ENCODE measurements around the gene JMJD8.

The JMJD8 gene

DNA sequence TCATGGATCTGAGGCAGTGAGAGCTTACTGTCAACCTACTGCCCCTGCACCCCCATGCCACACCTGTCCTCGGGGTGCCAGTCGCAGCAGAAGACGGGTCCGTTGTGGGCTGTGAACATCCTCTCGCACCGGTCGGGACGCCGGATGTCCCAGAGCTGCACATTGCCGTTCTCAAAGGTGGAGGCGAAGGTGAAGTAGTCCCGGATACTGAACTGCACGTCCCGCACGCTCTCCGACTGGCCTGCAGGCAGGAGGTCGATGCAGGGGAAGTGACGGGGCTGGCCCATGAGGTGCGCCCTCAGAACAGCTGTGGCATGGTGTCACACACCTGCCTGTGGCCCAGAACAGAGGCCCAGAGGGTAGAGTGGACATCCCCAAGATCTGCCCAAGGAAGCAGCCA, 3.4 kb upstream of the JMJD8 start:
- no peak for DNase-seq

GRCh38 chr16:686459-687260, 2.5 kb upstream of the JMJD8 start:
- no peak for DNase-seq

GRCh38 chr16:685967-686366, 1.8 kb upstream of the JMJD8 start:
- DNase-seq = no peak

- peak; percentile 82 for DNase-seq
Measured at GRCh38 chr16:684961-685696, 995 bp upstream of the JMJD8 start.

- no peak for DNase-seq
Measured at GRCh38 chr16:683396-684070, 601 bp downstream of the JMJD8 start.

DNA sequence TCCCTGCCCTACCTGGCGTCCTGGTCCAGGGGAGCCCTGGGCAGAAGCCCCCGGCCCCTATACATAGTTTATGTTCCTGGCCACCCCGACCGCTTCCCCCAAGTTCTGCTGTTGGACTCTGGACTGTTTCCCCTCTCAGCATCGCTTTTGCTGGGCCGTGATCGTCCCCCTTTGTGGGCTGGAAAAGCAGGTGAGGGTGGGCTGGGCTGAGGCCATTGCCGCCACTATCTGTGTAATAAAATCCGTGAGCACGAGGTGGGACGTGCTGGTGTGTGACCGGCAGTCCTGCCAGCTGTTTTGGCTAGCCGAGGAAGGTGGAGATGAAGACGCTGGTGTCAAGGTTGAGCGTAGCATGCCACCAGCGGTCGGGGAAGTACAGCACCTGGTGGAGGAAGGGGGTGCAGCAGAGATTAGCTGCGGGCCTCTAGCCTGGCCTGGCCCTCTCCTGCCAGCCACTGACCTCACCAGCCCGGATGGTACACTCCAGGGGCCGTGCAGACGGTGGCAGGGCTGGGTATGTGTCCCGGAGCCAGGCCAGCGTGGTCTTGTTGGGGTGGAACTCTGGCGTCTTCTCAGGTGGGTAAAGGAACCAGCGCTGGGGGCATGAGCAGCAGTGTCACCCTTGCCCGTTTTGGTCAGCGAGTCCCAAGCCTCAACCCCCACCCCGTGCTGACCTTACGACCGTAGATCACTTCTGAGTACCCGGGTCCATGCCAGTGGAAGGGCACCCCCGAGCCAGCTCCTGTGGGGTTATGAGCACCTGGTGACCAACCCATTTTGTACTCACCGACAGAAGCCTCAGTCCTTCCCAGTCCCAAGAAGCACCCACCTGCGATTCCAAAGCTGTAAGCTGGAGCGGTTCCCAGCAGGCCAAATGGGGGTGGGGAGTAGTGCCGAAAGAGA, 1.4 kb downstream of the JMJD8 start:
- DNase-seq = no peak

- no peak for DNase-seq
Measured at GRCh38 chr16:681746-682427, 2.2 kb downstream of the JMJD8 start.

GRCh38 chr16:680967-681745, 3.0 kb downstream of the JMJD8 start:
- DNase-seq = no peak

- DNase-seq = no peak
Measured at GRCh38 chr16:680625-680945, 3.5 kb downstream of the JMJD8 start.

DNA sequence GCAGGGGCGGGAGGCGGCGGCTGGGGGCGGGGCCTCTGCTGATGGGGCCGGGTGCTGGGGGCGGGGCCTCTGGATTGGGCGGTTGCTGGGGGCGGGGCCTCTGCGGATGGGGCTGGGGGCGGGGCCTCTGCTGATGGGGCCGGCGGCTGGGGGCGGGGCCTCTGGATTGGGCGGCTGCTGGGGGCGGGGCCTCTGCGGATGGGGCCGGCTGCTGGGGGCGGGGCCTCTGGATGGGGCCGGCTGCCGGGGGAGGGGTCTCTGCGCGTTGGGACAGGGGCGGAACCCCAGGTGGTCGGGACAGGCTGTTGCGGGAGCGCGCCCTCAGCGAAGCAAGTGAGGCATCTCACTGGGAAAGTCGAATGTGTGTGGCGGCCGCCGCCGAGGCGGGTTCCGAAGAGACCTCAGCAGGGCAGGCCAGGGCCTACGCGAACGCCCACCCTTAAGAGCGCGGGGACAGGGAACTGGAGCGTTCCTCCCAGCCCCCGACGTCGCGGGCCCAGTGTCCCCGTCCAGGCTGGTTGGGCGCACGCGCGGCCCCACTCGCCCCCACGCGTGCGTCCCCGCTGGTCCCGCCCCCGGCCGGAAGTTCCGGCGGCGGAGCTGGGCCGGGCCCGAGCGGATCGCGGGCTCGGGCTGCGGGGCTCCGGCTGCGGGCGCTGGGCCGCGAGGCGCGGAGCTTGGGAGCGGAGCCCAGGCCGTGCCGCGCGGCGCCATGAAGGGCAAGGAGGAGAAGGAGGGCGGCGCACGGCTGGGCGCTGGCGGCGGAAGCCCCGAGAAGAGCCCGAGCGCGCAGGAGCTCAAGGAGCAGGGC, 4.1 kb downstream of the JMJD8 start, which contains the start of gene STUB1:
Gene STUB1 (plus strand): TSS at position 597 of the 811 bp plus-strand sequence. CDS start 116 bp downstream, at position 713.
- DNase-seq = no peak

- no peak for DNase-seq
Measured at GRCh38 chr16:678858-679813, 5.0 kb downstream of the JMJD8 start.

DNA sequence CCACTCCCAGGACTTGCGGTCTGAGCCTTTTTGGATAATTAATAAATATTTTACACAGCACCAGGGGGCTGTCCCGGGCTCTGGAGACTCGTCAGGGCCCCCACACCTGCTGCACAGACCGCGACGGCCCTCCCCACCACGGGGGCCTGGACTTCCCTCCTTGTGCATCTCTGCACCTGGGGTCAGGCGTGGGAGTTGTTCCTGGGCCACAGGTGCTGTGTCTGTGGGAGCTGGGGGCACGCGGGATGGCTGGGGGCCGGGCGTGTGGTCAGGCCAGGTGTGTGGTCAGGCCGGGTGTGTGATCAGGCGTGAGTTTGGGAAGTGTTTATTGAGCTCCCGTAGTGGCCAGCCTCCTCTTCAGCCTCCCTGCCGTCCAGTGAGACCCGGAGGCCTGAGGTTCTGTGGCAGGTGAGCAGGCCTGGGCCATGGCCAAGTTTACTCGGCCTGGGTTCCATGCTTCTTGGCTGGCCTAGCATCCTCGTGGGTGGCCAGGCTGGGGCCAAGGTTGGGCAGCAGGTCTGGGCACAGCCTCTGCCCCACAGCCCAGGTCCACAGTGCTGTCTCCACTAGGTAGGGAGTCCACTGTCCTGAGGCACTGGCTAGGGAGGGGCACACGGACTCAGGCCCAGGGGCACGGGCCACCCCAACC, 5.8 kb downstream of the JMJD8 start:
- DNase-seq = no peak

GRCh38 chr16:677316-678190, 6.6 kb downstream of the JMJD8 start:
- no peak for DNase-seq

DNA sequence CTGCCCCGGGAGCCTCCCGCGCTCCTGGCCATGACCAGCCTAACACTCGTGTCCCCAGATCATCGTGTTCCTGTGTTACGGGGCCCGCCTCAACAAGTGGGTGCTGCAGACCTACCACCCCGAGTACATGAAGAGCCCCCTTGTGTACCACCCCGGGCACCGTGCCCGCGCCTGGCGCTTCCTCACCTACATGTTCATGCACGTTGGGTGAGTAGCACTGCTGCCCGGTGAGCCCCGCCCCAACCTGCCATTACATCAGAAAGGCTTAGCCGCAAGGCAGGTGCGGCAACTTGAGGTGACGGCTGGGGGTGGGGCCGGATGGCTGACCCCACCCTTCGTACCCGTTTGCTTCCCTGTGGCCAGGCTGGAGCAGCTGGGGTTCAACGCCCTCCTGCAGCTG, 7.2 kb downstream of the JMJD8 start:
- DNase-seq = no peak

- no peak for DNase-seq
Measured at GRCh38 chr16:676565-676902, 7.6 kb downstream of the JMJD8 start.

- DNase-seq = no peak
Measured at GRCh38 chr16:675884-676564, 8.1 kb downstream of the JMJD8 start.
